ENCODE measurements around the gene OR5V1. TPM values are rescaled to one million over a fixed set of nuclear protein-coding genes. Genes with fewer than 3 reads are reported as not detected.
A peak's percentile ranks its signal among the peaks of the same experiment; 100 is the strongest.

OR5V1 gene
- total and polyA plus RNA-seq, 9 of the 15 experiments (the other 6 are each of a cell fraction or from before 2014, with no cell fraction given): not detected

GRCh38 chr6:29355603-29356002 is 13.1 kb downstream of the OR5V1 start:
- TF ChIP-seq, protein P1, sequence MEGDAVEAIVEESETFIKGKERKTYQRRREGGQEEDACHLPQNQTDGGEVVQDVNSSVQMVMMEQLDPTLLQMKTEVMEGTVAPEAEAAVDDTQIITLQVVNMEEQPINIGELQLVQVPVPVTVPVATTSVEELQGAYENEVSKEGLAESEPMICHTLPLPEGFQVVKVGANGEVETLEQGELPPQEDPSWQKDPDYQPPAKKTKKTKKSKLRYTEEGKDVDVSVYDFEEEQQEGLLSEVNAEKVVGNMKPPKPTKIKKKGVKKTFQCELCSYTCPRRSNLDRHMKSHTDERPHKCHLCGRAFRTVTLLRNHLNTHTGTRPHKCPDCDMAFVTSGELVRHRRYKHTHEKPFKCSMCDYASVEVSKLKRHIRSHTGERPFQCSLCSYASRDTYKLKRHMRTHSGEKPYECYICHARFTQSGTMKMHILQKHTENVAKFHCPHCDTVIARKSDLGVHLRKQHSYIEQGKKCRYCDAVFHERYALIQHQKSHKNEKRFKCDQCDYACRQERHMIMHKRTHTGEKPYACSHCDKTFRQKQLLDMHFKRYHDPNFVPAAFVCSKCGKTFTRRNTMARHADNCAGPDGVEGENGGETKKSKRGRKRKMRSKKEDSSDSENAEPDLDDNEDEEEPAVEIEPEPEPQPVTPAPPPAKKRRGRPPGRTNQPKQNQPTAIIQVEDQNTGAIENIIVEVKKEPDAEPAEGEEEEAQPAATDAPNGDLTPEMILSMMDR (IDR thresholded peaks at IDR 0.05 in 2 of 3, conservative IDR thresholded peaks at IDR 0.05 in 1 of 3; ENCODE audit: insufficient read depth in 2 of 3, low read depth in 1 of 3, low read length in 3 of 3): peak in 2 of 3 experiments; percentile 24 to 36; a peak in 3 of 6 replicates
- TF ChIP-seq RAD21 (CRISPR knock-in tag; conservative IDR thresholded peaks at IDR 0.05 in 1 of 2, IDR thresholded peaks at IDR 0.05 in 1 of 2): peak in 1 of 2 experiments; percentile 42; a peak in 2 of 4 replicates
- no peak for TF ChIP-seq TEAD2 (tag; IDR thresholded peaks at IDR 0.05)
- H3K27ac ChIP-seq (ENCODE audit: extremely low read depth, low read depth, low read length): no peak overlapping the region
- DNase-seq (ENCODE audit: extremely low read depth in 1 of 4, low spot score in 3 of 4) (no peak), ATAC-seq (no peak), FAIRE-seq (peak; percentile 26)
- POLR2A ChIA-PET: no interaction called here
- H3K36me3 ChIP-seq (ENCODE audit: control insufficient read depth, insufficient read depth, low read length): no peaks in the 10 kb centered on the region
- no peak overlapping the region for H3K4me3 ChIP-seq
- no peaks in the 10 kb centered on the region for H3K9me1 ChIP-seq (ENCODE audit: control insufficient read depth, insufficient read depth, low read length)
- H3K9me3 ChIP-seq (replicated peaks; ENCODE audit: control insufficient read depth, insufficient read depth, low read depth, low read length): no peaks in the 10 kb centered on the region
- no peak overlapping the region for H3K9ac ChIP-seq (ENCODE audit: insufficient read depth in 1 of 2, low read depth in 2 of 2, low read length in 2 of 2)
- no peaks in the 10 kb centered on the region for H3K4me1 ChIP-seq (replicated peaks in 1 of 2; ENCODE audit: control insufficient read depth in 2 of 2, insufficient read depth in 2 of 2, low read length in 2 of 2)
- H3K4me2 ChIP-seq (ENCODE audit: insufficient read depth, low read length): no peak overlapping the region
- no peaks in the 10 kb centered on the region for H4K20me1 ChIP-seq (replicated peaks; ENCODE audit: control insufficient read depth, insufficient read depth, low read length)
- H2AFZ ChIP-seq (ENCODE audit: low read depth, low read length): no peak overlapping the region
- no peaks in the 10 kb centered on the region for H3K79me2 ChIP-seq (ENCODE audit: control insufficient read depth, insufficient read depth, low read length)
- BruUV-seq (replicated peaks): no TSS peak
- 0% methylated on average over 1 of the region's 1 CpG for WGBS (ENCODE audit: insufficient coverage, low coverage, missing lambda C conversion rate)
- CTCF ChIA-PET (ENCODE audit: low intra/inter-chr PET ratio): interaction anchor here (0.5 kb wide), 1 partner anchor 45 kb away, joined by 3 read pairs; no protein-coding TSS in a partner anchor
- intact Hi-C loops (cut with micrococcal nuclease) (no loop called here), in situ Hi-C loops (cut with MboI) (no loop called here)
- H3K27me3 ChIP-seq (ENCODE audit: control insufficient read depth in 2 of 2, insufficient read depth in 2 of 2, low read length in 2 of 2): 0 out of 5 replicates have a peak, but pooled peaks cover 0 to 8% of the 10 kb centered on the region in 2 experiments

- Histone ChIP-seq H3K9me3 (replicated peaks; ENCODE audit: control insufficient read depth, insufficient read depth, low read depth, low read length) (no peaks in the 10 kb centered on the region), H3K4me3 (no peak overlapping the region), H4K20me1 (replicated peaks; ENCODE audit: control insufficient read depth, insufficient read depth, low read length) (no peaks in the 10 kb centered on the region), H3K9ac (ENCODE audit: insufficient read depth in 1 of 2, low read depth in 2 of 2, low read length in 2 of 2) (no peak overlapping the region), H3K27ac (ENCODE audit: extremely low read depth, low read depth, low read length) (no peak overlapping the region), H3K4me1 (replicated peaks in 1 of 2; ENCODE audit: control insufficient read depth in 2 of 2, insufficient read depth in 2 of 2, low read length in 2 of 2) (no peaks in the 10 kb centered on the region), H3K36me3 (ENCODE audit: control insufficient read depth, insufficient read depth, low read length) (no peaks in the 10 kb centered on the region), H3K27me3 (ENCODE audit: control insufficient read depth in 2 of 2, insufficient read depth in 2 of 2, low read length in 2 of 2) (0 out of 5 replicates have a peak, but pooled peaks cover 0 to 3% of the 10 kb centered on the region in 2 experiments), H3K4me2 (ENCODE audit: insufficient read depth, low read length) (no peak overlapping the region), H3K79me2 (ENCODE audit: control insufficient read depth, insufficient read depth, low read length) (no peaks in the 10 kb centered on the region), H2AFZ (ENCODE audit: low read depth, low read length) (no peak overlapping the region), H3K9me1 (ENCODE audit: control insufficient read depth, insufficient read depth, low read length) (no peaks in the 10 kb centered on the region)
- BruUV-seq (replicated peaks): no TSS peak
- DNase-seq (ENCODE audit: extremely low read depth in 1 of 4, low spot score in 3 of 4) (no peak), ATAC-seq (no peak), FAIRE-seq (no peak)
- CTCF ChIA-PET (ENCODE audit: low intra/inter-chr PET ratio): no interaction called here
- intact Hi-C loops (cut with micrococcal nuclease): no loop called here
- POLR2A ChIA-PET: no interaction called here
- in situ Hi-C loops (cut with MboI): no loop called here
- TF ChIP-seq CREB5 (CRISPR knock-in tag; IDR thresholded peaks at IDR 0.05) (no peak), HNRNPLL (IDR thresholded peaks at IDR 0.05; ENCODE audit: low read depth, low read length, poor library complexity, severe bottlenecking) (no peak), STAT5B (CRISPR knock-in tag; IDR thresholded peaks at IDR 0.05) (no peak), C11orf30 (IDR thresholded peaks at IDR 0.05; ENCODE audit: low read depth) (peak; percentile 31; the same call in 1 of the 2 replicates), MAFF (IDR thresholded peaks at IDR 0.05; ENCODE audit: low read length) (peak; percentile 9; the same call in 1 of the 2 replicates)
- TF ChIP-seq, protein P2, sequence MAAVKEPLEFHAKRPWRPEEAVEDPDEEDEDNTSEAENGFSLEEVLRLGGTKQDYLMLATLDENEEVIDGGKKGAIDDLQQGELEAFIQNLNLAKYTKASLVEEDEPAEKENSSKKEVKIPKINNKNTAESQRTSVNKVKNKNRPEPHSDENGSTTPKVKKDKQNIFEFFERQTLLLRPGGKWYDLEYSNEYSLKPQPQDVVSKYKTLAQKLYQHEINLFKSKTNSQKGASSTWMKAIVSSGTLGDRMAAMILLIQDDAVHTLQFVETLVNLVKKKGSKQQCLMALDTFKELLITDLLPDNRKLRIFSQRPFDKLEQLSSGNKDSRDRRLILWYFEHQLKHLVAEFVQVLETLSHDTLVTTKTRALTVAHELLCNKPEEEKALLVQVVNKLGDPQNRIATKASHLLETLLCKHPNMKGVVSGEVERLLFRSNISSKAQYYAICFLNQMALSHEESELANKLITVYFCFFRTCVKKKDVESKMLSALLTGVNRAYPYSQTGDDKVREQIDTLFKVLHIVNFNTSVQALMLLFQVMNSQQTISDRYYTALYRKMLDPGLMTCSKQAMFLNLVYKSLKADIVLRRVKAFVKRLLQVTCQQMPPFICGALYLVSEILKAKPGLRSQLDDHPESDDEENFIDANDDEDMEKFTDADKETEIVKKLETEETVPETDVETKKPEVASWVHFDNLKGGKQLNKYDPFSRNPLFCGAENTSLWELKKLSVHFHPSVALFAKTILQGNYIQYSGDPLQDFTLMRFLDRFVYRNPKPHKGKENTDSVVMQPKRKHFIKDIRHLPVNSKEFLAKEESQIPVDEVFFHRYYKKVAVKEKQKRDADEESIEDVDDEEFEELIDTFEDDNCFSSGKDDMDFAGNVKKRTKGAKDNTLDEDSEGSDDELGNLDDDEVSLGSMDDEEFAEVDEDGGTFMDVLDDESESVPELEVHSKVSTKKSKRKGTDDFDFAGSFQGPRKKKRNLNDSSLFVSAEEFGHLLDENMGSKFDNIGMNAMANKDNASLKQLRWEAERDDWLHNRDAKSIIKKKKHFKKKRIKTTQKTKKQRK (IDR thresholded peaks at IDR 0.05; ENCODE audit: borderline replicate concordance, low read depth, low read length): no peak
Observed at GRCh38 chr6:29354980-29355379, 13.7 kb downstream of the OR5V1 start.
